CD14-positive monocyte (primary cell): ENCODE data around the gene C1QTNF3. TPM values are rescaled to one million over a fixed set of nuclear protein-coding genes. Genes with fewer than 3 reads are reported as not detected.

Source experiments
- DNase-seq, 3 donors: peaks; one replicate each; pipeline ENCODE4 v3.0.0-alpha.2; 2011 to 2022
- H2AFZ ChIP-seq: 2 replicates; pipeline ENCODE4 v1.6.0; 2012; ENCODE audit warnings: mild to moderate bottlenecking, low read depth, low read length, inconsistent platforms; ENCODE audit not compliant: insufficient read depth, poor library complexity, severe bottlenecking
- H3K27ac ChIP-seq, 2 donors: 1 replicate in 1 of 2; 2 replicates in 1 of 2; pipeline ENCODE4 v1.5.1; 2012 to 2013; ENCODE audit warnings: low read length in 2 of 2, control low read depth in 1 of 2, inconsistent platforms in 1 of 2, low read depth in 1 of 2, mild to moderate bottlenecking in 1 of 2
- H3K27me3 ChIP-seq, 2 donors: one replicate each; pipeline versions ENCODE4 v1.6.0 to v1.6.1; 2011 to 2013; ENCODE audit warnings: low read length in 2 of 2; ENCODE audit not compliant: control insufficient read depth in 2 of 2, insufficient read depth in 2 of 2
- H3K36me3 ChIP-seq, 2 donors: replicated peaks in 1 of 2; 1 replicate in 1 of 2; 2 replicates in 1 of 2; pipeline versions ENCODE4 v1.5.1 to v1.6.1; 2012 to 2013; ENCODE audit warnings: low read length in 2 of 2, control low read depth in 1 of 2, inconsistent platforms in 1 of 2, mild to moderate bottlenecking in 1 of 2; ENCODE audit not compliant: insufficient read depth in 2 of 2, control insufficient read depth in 1 of 2
- H3K4me1 ChIP-seq, 2 donors: 1 replicate in 1 of 2; 2 replicates in 1 of 2; pipeline versions ENCODE4 v1.5.1 to v1.6.1; 2012 to 2013; ENCODE audit warnings: low read length in 2 of 2, control low read depth in 1 of 2, inconsistent platforms in 1 of 2, mild to moderate bottlenecking in 1 of 2, moderate library complexity in 1 of 2; ENCODE audit not compliant: insufficient read depth in 2 of 2, control insufficient read depth in 1 of 2
- H3K4me2 ChIP-seq: replicated peaks from 2 replicates; pipeline ENCODE3; 2012; ENCODE audit warnings: low read length, moderate library complexity, mild to moderate bottlenecking; ENCODE audit not compliant: poor library complexity, severe bottlenecking; ENCODE audit errors: extremely low read depth
- H3K4me3 ChIP-seq, 3 experiments: fragments of 200-600 bp in 1 of 3; sonication (generic) in 1 of 3; replicated peaks in 1 of 3; 1 replicate in 2 of 3; 2 replicates in 1 of 3; pipeline ENCODE4 v1.5.1; 2011 to 2013; ENCODE audit warnings: low read length in 3 of 3, mild to moderate bottlenecking in 3 of 3, control low read depth in 2 of 3, low read depth in 2 of 3, inconsistent platforms in 1 of 3, moderate library complexity in 1 of 3
- H3K79me2 ChIP-seq: 2 replicates; pipeline ENCODE4 v1.6.0; 2012; ENCODE audit warnings: mild to moderate bottlenecking, control low read depth, inconsistent platforms, low read length, moderate library complexity; ENCODE audit not compliant: insufficient read depth
- H3K9ac ChIP-seq: 2 replicates; pipeline ENCODE4 v1.6.0; 2017; ENCODE audit warnings: low read length, mild to moderate bottlenecking; ENCODE audit not compliant: insufficient read depth, poor library complexity, severe bottlenecking
- H3K9me3 ChIP-seq, 2 donors: replicated peaks in 1 of 2; 1 replicate in 1 of 2; 2 replicates in 1 of 2; pipeline versions ENCODE4 v1.5.1 to v1.6.1; 2012 to 2013; ENCODE audit warnings: low read length in 2 of 2, control low read depth in 1 of 2; ENCODE audit not compliant: control insufficient read depth in 1 of 2, insufficient read depth in 1 of 2
- H4K20me1 ChIP-seq: 2 replicates; pipeline ENCODE4 v1.6.0; 2012; ENCODE audit warnings: mild to moderate bottlenecking, low read length, control low read depth, moderate library complexity; ENCODE audit not compliant: insufficient read depth
- H3K27ac Mint-ChIP-seq, 7 donors: one replicate each; pipeline ENCODE4 v1.8.0; 2020; ENCODE audit warnings: mild to moderate bottlenecking in 7 of 7, mixed read lengths in 7 of 7, moderate library complexity in 6 of 7, inconsistent platforms in 2 of 7
- H3K27me3 Mint-ChIP-seq, 3 donors: one replicate each; pipeline ENCODE4 v1.8.0; 2021 to 2022; ENCODE audit warnings: low read depth in 3 of 3, mild to moderate bottlenecking in 3 of 3, mixed read lengths in 3 of 3, moderate library complexity in 3 of 3, inconsistent platforms in 1 of 3
- H3K36me3 Mint-ChIP-seq, 2 donors: one replicate each; pipeline ENCODE4 v1.8.0; 2020; ENCODE audit warnings: mixed read lengths in 2 of 2, inconsistent platforms in 1 of 2, mild to moderate bottlenecking in 1 of 2
- H3K4me1 Mint-ChIP-seq: one replicate; pipeline ENCODE4 v1.8.0; 2020; ENCODE audit warnings: mild to moderate bottlenecking, mixed read lengths
- H3K4me3 Mint-ChIP-seq, 2 donors: one replicate each; pipeline ENCODE4 v1.8.0; 2020; ENCODE audit warnings: mild to moderate bottlenecking in 2 of 2, mixed read lengths in 2 of 2, moderate library complexity in 1 of 2
- H3K9me3 Mint-ChIP-seq, 7 donors: one replicate each; pipeline ENCODE4 v1.8.0; 2020 to 2022; ENCODE audit warnings: mixed read lengths in 7 of 7, mild to moderate bottlenecking in 6 of 7, moderate library complexity in 6 of 7, inconsistent platforms in 2 of 7
- WGBS: methylation state at CpG from one replicate; pipeline ENCODE4 v1.1.5; 2013; ENCODE audit warnings: missing lambda C conversion rate; ENCODE audit not compliant: insufficient coverage; 5-methylcytosine and 5-hydroxymethylcytosine counted together
- intact Hi-C, 2 donors: fragments of 100-400 bp; cut with micrococcal nuclease; formaldehyde crosslinking; loops; one replicate each; pipeline versions ENCODE4 v1.15.0 to v1.15.1; 2023
- polyA plus RNA-seq, 3 donors: library from polyadenylated mRNA; depleted of rRNA in 1 of 3; unstranded in 2 of 3; stranded (reverse) in 1 of 3; fragments of 300-500 nt in 2 of 3; fragments of >200 nt in 1 of 3; fragmentation: Illumina TruSeq in 2 of 3; gene quantifications; 1 replicate in 2 of 3; 2 replicates in 1 of 3; pipeline ENCODE4 v1.2.3, GENCODE V29; 2012 to 2021
- TF ChIP-seq, protein P1 (sequence below): fragments of 200-600 bp; IDR thresholded peaks from one replicate; pipeline ENCODE4 v1.8.0; 2022; ENCODE audit warnings: antibody characterized with exemption, mild to moderate bottlenecking

The C1QTNF3 gene
- polyA plus RNA-seq, 3 donors, result 1.5 TPM; not detected in 2

- no peaks in the 10 kb centered on the region for H3K9me3 ChIP-seq
- no peaks in the 10 kb centered on the region for H4K20me1 ChIP-seq
- H3K4me1 ChIP-seq, result no peaks in the 10 kb centered on the region
- no peak overlapping the region for H2AFZ ChIP-seq
- H3K4me3 ChIP-seq, result no peak overlapping the region
- Mint-ChIP-seq H3K27me3 (peaks cover 0 to 3% (median 0%) of the 10 kb centered on the region in 3 donors), H3K4me1 (no peaks in the 10 kb centered on the region), H3K27ac (no peak overlapping the region), H3K36me3 (peaks cover 0 to 5% of the 10 kb centered on the region in 2 donors), H3K9me3 (peaks cover 0 to 9% (median 0%) of the 10 kb centered on the region in 7 donors), H3K4me3 (no peak overlapping the region)
- TF ChIP-seq, protein P1, sequence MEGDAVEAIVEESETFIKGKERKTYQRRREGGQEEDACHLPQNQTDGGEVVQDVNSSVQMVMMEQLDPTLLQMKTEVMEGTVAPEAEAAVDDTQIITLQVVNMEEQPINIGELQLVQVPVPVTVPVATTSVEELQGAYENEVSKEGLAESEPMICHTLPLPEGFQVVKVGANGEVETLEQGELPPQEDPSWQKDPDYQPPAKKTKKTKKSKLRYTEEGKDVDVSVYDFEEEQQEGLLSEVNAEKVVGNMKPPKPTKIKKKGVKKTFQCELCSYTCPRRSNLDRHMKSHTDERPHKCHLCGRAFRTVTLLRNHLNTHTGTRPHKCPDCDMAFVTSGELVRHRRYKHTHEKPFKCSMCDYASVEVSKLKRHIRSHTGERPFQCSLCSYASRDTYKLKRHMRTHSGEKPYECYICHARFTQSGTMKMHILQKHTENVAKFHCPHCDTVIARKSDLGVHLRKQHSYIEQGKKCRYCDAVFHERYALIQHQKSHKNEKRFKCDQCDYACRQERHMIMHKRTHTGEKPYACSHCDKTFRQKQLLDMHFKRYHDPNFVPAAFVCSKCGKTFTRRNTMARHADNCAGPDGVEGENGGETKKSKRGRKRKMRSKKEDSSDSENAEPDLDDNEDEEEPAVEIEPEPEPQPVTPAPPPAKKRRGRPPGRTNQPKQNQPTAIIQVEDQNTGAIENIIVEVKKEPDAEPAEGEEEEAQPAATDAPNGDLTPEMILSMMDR, result no peak
- no CpG with 5 or more reads among the region's 2 CpGs for WGBS
- no peaks in the 10 kb centered on the region for H3K79me2 ChIP-seq
- no peak for DNase-seq
- H3K9ac ChIP-seq, result no peak overlapping the region
- intact Hi-C loops, result no loop called here
- H3K4me2 ChIP-seq, result no peak overlapping the region
- no peaks in the 10 kb centered on the region for H3K27me3 ChIP-seq
- H3K27ac ChIP-seq, result no peak overlapping the region
- no peaks in the 10 kb centered on the region for H3K36me3 ChIP-seq
These were observed 28.4 kb downstream of the C1QTNF3 start for GRCh38 chr5:34014626-34015025.

DNA sequence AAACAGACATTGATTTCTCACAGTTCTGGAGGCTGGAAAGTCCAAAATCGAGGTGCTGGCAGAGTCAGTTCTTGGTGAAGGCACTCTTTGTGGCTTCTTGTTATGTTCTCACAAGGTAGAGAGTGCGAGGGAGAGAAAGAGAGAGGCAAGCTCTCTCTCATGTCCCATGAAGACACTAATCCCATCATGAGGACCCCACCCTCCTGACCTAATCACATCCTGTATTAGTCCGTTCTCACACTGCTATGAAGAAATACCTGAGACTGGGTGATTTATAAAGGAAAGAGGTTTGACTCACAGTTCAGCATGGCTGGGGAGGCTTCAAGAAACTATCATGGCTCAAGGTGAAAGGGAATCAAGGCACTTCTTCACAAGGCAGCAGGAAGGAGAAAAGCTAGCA is 29.5 kb downstream of the C1QTNF3 start:
- H3K36me3 Mint-ChIP-seq, result peaks cover 0 to 1% of the 10 kb centered on the region in 2 donors
- WGBS, result no CpG with 5 or more reads among the region's 3 CpGs
- H3K4me1 ChIP-seq, result peaks cover 4 to 6% of the 10 kb centered on the region in 2 donors
- TF ChIP-seq, protein P1, result no peak
- H3K9me3 ChIP-seq, result no peaks in the 10 kb centered on the region
- no peak overlapping the region for H3K27ac Mint-ChIP-seq
- no peaks in the 10 kb centered on the region for H3K36me3 ChIP-seq
- DNase-seq, result no peak
- no peaks in the 10 kb centered on the region for H3K79me2 ChIP-seq
- peaks cover 0 to 9% (median 0%) of the 10 kb centered on the region in 7 donors for H3K9me3 Mint-ChIP-seq
- no peak overlapping the region for H3K27ac ChIP-seq
- intact Hi-C loops, result no loop called here
- H3K4me2 ChIP-seq, result no peak overlapping the region
- H3K4me3 Mint-ChIP-seq, result no peak overlapping the region
- no peaks in the 10 kb centered on the region for H4K20me1 ChIP-seq
- H3K27me3 ChIP-seq, result no peaks in the 10 kb centered on the region
- H3K4me1 Mint-ChIP-seq, result peaks cover 8% of the 10 kb centered on the region
- H3K27me3 Mint-ChIP-seq, result peaks cover 0 to 3% (median 0%) of the 10 kb centered on the region in 3 donors
- no peak overlapping the region for H3K4me3 ChIP-seq
- H2AFZ ChIP-seq, result no peak overlapping the region
- no peak overlapping the region for H3K9ac ChIP-seq
